Activated CD8-positive, alpha-beta memory T cell treated with anti-CD3 and anti-CD28 coated beads for 48 hours (primary cell): Measurements from ENCODE around the gene RECQL5.

Source experiments
- DNase-seq, 3 experiments: peaks; one replicate each; pipeline ENCODE4 v3.0.0-alpha.2; 2020; ENCODE audit warnings: low read depth in 2 of 3, low spot score in 2 of 3

RECQL5 gene

DNA sequence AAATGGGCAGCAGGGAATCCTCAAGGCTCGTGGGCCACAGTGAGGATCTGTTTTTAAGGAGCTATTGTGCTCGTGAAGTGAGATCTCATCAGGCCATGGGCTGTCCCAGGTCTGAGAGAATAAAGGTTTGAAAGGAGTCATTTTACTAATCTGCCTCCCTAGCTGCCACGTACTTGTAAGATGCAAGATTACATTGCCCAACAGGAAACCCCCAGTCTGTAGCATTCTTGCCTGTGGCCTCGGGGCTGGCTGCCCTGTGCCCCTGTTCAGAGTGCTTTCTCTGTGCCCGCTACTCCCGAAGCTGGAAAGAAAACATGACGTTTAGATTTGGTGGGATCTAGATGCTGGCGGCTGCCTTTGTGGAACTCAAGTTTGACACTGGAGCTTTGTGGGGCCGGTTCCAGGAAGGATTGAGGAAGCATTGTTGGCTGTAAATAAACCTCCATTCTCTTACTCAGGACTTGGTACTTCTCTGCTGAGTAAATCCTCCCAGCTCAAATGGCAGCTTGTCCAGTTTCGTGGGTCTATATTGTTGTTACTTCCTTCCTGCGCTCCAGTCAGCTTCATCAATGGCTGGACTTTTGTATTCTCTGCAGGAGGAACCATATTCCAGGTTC is 21.4 kb upstream of the RECQL5 start:
- DNase-seq, result no peak

DNA sequence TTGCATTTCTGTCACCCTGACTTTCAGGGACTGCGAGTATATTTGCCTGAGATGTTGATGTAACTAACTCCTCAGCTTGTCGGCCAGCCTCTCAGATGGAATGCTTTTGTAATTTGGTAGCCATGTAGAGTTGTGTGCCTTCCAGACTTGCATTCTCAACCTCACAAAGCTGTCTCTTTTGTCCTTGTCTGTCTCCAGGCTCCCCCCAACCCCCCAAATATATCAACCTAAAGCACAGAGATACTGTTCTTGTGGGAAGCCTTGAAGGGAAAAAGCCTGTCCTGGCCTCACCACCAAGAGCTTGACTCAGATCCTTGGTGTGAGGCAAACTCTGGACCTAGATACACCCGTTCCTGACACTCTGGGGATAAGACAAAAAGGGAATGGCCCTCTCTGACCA is 18.5 kb upstream of the RECQL5 start:
- no peak for DNase-seq

DNA sequence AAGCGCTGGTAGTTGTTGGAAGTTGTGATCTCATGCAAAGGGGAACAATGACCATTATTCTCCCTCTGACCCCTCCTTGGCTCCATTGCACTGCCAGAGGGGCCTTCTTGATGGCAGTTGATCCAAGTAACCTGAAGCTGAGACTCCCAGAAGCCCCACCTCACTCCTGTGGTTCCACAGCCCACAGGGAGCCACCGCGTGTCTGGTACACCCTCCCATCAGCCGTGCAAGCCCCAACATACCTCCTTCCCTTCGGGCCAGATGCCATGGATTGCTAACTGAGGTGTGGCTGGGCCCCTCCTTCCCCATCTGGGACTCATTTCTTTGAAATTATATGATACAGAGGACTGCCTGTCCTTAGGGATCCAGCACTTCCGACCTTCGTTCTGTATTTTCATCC is 18.0 kb upstream of the RECQL5 start:
- DNase-seq, result no peak

DNA sequence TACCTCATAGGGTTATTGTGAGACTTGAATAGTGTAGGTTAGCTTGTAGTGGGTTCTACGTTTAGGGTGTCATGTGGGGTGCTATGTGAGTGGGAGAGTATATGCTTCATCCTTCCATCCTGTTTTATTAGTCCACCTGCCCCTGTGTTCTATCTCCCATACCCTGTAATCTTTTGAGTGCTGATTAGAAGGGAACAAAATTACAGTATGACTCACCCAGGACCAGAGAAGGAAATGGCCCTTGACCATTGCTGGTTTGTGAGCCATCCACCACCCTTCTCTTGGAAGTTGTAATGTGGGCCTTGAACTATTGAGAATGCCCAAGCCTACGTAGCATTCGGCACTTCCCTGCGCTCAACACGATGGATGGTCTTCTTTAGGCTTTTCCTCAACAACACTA is 17.3 kb upstream of the RECQL5 start:
- DNase-seq, result no peak

DNA sequence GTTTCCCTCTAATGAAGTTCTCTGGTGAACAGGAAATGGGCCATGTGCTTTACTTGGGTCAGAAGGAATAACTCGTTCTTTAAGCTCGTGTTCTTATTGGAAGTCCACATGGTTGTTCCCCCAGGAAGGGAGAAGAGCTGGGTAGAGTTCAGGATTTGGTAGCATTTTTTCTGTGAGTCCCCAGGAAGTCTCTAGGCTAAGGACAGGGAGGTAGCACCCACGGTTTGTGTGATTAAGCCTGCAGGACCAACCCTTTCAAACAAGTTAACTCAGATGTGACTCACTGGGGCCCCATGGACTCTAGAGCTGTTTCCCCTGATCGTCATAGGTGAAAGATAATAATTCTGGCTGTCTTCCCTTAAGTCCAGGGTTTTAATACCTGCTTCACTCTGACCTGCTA is 16.6 kb upstream of the RECQL5 start:
- DNase-seq, result no peak

DNA sequence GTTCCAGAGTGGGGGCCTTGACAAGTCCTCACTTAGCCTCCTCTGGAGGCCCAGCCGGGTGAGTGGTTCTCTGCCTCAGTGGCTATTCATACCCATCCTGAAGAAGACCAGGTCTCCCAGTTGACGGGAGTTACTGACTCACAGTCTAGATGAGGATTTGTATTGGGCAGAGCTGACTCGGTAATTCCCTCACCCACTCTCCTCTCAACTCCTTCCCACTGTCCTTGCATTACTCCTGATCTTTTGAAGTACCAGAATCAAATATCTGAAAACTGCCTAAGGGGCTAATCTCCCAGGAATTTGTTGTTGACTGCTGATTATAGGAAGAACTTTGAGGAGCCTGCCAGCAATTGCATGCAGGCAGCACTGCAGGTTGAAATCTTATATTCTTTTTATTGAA is 14.3 kb upstream of the RECQL5 start:
- no peak for DNase-seq

DNA sequence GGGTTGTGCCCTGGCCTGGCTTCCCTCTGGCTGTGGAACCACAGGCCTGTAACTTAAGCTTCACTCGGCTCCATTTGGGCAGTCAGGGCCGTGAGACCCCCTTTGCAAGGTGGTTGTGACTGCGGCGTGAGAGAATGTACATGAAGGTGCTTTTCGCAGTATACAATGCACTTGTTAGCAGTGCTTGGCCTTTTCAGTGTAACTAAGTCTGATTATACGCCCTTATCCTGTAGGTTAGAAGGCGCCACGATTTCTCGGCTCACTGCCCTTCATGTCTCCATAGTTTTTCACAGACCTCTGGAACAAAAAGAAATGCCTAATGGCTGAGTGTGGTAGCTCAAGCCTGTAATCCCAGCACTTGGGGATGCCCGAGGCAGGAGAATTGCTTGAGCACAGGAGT is 13.5 kb upstream of the RECQL5 start:
- DNase-seq, result no peak

DNA sequence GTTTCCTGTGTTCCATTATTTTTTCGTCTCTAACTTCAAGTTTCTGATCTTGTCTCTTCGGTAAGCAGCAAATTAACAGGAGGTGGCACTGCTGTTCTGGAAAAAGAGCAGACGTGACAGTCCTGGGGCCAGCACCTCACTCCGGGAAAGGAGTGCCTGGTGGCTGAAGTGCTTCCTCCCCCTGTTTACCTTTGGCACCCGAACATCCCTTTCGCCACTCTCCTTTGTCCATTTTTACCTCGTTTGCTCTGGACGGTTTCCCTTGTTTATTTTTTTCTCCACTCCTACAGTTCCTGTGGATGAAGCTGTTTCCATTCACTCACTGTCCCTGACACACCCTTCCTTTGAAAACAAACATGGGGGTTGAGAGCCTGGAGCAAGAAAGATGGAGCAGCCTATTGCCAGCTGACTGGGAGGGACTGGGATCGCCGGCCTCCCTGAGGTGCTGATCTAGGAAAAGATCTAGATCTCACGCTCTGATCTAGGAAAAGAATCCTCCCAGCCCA is 12.8 kb upstream of the RECQL5 start:
- DNase-seq, result no peak

DNA sequence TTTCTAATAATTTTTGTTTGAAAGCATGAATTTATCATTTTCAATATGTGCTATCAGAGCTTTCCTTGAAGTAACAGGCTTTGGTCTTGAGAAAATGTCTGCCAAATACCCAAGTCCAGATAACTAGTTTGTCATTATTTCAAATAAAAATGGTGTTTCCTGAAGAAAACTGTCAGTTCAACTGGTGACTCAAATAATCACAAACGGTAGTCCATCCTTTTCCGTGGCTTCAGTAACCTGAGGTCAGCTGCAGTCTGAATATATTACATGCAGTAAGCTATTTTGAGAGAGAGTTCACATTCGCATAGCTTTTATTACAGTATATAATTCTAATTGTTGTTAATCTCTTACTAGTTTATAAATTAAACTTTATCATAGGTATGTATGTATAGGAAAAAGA is 9.5 kb upstream of the RECQL5 start:
- DNase-seq, result no peak

DNA sequence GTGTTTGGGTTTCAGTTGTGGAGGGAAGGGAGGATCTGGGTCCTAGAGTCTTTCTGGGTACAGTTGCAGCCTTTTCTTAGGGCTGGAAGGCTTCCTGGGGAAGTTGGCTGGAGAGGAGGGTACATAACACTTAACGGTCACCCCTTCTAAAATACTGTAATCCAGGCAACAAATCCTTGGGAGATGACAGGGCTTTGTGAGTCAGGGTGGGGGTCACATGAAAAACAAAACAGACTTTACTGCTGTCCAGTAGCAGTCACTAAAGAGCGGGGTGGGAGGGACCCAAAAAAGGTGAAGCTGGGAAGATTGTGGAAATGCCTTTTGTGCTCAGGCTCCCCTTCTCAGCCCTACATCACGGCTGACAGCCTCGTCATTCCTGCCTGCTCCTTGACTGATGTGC is 6.5 kb upstream of the RECQL5 start:
- no peak for DNase-seq

DNA sequence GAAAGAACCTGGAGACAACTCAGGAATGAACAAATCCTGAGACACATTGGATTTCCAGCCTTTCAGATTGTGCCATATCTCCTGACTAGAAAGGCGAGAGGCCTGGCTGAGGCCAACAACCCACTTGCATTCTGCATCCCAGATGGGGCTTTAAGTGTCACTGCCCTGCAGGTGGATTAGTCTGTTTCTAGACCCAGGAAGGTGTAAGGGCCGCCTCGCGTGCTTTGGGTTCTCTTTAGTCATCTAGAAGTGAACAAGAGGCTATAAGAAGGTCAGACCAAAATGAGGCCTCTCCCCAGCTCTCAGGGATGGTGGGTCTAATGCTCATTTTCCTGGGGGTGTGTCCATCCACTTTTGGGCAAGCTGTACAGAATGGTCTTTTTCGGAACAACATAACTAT is 5.1 kb upstream of the RECQL5 start:
- no peak for DNase-seq

DNA sequence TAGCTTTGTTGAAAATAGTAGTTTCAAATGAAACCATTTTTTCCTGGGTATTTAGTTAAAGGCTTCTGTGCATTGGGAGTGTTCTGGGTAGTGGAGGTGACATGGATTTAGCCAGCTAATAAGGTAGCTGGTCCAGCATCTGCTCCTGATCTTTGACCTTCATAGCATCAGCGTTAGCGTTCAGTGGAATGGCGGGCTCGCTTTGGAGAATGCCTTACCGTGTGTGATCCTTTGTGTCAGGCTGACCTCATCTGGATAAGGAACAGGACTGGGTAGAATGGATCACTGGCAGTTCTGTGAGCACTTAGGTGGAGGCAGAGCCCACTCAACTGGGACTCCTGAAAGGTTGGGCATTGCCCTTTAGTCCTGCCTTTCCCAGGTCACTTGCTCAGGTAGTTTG is 3.9 kb upstream of the RECQL5 start:
- DNase-seq, result no peak

DNA sequence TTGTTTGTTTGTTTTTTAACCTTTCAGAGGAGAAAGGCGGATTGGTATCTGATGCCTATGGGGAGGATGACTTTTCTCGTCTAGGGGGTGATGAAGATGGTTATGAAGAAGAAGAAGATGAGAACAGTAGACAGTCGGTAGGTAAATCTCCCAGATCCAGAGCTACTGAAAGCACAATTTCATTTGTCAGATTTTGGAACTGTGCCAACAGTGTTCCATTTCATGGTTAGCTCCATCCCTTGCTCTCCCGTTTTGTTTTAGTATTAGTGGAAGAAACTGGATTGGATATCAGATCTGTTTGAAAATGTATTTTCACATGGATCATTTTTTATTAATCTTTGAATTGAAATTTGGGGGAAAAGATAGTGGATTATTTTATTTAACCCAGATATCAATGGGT is 1.5 kb upstream of the RECQL5 start:
- no peak for DNase-seq

DNA sequence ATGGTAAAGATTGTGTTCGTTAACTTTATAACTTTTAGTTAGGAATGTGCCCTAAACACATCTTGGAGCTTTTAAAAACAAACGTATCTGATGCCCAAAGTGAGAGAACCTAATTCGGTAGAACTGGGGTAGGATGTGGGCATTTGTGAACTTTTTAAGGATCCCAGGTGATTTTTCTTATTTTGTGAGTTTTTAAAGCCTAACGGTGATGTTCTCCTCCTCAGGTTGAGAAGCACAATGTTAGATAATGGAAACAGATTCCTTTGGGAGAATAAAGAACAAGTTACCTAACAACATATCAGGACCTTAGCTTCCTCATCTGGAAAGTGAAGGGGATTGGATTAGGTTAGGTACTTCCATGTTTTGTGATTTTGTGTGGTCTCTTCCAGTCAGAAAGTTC is 871 bp upstream of the RECQL5 start:
- no peak for DNase-seq

DNA sequence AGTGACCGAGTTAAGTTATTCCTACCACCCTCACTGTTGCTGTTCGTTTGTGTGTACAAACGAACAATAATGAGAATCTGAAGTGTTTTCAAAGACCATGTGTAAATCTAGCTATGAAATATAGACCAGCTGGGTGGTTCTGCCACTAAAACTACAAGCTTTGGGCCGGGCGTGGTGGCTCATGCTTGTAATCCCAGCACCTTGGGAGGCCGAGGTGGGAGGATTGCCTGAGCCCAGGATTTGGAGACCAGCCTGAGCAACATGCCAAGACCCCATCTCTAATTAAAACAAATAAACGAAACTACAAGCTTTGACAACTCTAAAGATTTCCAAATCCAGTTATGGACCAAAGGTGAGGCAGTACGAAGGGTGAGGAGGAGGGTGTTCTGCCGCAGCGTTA is 973 bp downstream of the RECQL5 start:
- no peak for DNase-seq

DNA sequence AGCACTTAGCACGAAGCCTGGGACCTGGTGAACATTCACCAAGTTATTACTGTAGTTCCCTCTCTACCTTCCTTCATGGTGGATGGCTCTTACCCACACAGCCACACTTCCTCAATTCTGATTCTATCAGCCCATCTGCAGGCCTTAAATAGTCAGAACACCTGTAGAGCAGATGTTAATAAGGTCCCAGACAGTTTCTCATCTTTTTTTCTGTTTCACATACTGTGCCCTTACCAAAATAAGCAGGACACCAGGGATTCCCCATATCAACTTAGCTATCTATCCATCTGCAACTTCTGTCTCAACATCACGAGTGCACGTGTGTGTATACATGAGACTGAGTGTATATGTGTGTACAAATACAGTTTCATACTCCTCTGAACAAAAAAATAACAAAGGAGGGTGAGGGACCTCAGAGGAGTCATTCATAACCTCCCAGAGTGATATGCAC is 2.8 kb downstream of the RECQL5 start:
- no peak for DNase-seq

DNA sequence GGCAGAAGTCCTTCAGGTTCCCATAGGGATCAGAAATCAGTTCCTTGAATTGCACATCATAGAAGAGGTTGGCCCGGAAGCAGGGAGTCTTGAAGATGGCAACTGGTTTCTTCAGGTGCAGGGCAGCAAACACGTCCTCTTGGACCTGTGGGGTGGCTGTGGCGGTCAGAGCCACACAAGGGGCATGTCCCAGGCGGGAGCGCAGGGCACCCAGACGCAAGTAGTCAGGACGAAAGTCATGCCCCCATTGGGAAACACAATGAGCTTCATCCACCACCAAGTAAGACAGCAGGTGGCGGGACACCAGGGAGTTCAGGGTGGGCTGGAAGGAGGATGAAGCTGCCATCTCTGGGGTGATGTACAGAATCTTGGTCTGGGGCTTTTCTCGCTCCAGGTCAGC is 4.4 kb downstream of the RECQL5 start:
- no peak for DNase-seq

DNA sequence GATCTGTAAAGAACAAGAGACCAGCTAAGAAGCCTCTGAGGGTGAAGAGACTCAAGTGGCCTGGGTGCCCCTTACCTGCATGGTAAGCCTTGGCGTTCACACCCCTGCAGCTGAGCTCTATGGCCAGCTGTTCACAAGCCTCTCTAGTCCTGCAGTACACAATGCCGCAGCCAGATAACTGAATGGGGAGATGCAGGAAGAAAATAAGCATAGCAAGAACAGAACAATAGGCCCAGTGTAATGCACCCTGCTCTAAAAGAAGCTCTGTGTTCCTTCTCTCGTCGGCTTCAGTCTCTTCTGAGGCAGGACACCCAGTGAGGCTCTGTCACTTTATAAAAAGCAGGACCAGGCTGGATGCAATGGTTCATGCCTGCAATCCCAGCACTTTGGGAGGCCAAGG is 5.4 kb downstream of the RECQL5 start:
- DNase-seq, result no peak

DNA sequence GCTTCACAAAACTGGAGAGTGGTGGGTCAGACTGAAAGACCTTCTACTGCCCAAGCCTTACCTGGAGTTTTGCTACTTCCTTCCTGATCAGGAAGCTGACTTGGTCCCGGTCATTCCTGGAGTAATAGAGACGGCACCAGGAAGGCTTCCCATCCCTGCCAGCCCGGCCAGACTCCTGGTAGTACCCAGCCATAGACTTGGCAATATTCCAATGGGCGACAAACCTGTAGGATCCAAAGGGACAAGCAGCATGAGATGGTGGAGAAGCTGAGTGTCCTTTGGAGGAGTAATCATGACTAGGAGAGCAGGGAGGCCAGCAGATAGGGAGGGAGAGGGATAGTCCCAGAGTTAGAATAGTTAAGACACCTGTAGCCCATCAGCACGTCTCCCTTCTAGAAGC is 8.7 kb downstream of the RECQL5 start:
- no peak for DNase-seq

DNA sequence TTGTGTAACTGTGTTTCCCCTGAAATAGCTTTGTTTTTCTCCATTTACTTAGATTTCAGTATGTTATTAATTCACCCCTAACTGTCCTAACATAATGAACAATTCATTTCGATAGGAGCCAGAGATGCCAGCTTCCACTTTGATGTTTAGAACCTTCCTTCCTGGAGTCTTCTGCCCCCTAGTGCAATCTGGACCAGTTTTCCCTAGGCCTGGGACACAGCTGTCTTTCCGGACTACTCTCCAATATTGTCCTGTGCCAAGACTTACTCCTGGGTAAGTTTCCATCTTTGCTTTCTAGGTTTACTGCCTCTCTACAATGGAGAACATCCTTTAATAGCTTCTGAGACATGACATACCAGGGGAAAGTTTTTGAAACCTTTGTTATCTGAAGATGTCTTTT is 12.8 kb downstream of the RECQL5 start:
- no peak for DNase-seq

DNA sequence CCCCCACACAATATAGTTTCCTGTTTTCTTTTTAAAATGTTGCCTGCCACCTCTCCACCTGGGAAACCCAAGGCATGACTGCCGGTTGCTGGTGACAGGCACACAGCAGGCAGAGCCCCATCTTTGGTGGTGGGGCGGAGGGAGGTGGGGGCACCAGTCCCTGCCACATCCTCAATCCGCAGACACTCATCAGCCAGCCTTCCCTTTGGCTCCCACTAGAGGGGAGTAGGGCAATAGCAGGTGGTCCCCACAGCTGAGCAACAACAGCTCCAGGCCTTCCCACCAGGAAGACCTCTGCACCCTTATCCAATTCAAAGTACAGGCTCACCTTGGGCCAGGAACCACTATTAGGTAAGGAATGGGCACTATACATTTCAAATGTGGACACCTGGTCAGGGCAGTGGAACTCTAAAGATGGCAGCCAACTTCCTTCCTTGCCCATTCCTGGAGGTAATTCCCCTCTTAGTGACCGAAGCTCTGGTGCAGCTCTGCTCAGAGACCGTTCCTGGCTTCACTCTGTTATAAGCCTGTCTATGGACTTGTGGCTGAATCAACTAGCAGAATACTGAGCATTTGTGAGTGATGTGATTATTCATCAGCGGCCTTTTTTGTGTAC is 13.9 kb downstream of the RECQL5 start:
- DNase-seq, result no peak

DNA sequence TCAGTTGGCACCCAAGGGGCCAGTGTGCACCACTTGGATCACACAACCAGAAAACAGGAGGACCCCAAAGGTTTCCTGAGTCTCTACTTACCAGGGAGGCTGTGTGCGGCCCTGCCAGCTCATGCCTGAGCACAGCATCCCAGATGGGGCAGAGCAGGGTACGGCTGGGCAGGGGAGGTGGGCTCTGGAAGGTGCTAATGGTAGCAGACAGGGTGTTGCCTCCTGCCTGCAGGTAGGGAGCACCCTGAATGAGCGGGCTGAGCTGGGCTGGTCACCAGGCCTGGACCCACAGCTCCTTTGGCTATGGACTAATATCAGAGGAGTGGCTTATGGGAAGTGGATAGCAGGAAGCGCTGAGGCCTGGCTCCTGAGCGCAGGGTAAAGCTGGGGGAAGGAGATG is 14.6 kb downstream of the RECQL5 start:
- DNase-seq, result no peak

DNA sequence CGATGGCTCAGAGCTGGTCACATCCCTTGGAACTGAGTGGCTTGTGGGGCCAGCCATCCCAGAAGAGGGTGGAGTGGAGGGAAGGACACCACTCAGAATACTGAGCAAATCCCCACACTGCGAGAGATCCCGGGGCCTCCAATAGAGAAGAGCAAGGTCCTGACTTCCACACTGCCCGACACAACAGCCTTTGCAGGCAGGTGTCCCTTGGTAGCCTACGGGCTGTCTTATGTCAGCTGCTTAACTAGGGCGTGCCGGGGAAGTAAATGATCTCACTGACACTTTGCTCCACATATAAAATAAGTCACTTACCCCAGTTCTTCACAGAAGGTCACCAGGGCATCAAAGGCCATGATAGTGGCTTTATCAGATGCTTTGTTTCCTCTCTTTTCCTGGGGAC is 16.1 kb downstream of the RECQL5 start:
- DNase-seq, result no peak
